GM12878 (cell line): ENCODE measurements around the gene IL32. TPM values are rescaled to one million over a fixed set of nuclear protein-coding genes. Genes with fewer than 3 reads are reported as not detected.

Source experiments
- ATAC-seq: fragments of 200-7000 bp; cut with Tn5 transposase; 3 replicates; pipeline ENCODE4 v1.9.1; 2020; ENCODE audit warnings: mild to moderate bottlenecking, moderate library complexity
- BruUV-seq: library from RNA; stranded (reverse); fragments of 400-500 nt; replicated peaks from 2 replicates; lab custom pipeline; 2021; lab: Mats Ljungman, UMichigan
- CTCF ChIA-PET: fragments of 300-600 bp; sonication (Branson Sonifier 250); formaldehyde crosslinking; extraction: SDS; loops from one replicate; lab custom pipeline; 2021; ENCODE audit warnings: inconsistent platforms; lab: Yijun Ruan, JAX
- POLR2A ChIA-PET: fragments of 350-600 bp; formaldehyde crosslinking; extraction: SDS; loops from one replicate; lab custom pipeline; 2021; ENCODE audit warnings: inconsistent platforms; lab: Charles Lee
- RAD21 ChIA-PET: fragments of 300-600 bp; sonication (Branson Sonifier 250); formaldehyde crosslinking; loops from one replicate; lab custom pipeline; 2023; ENCODE audit warnings: antibody characterized with exemption; ENCODE audit not compliant: unreplicated experiment; lab: Charles Lee
- SMC1A ChIA-PET: fragments of 300-600 bp; sonication (Branson Sonifier 250); formaldehyde crosslinking; loops from one replicate; lab custom pipeline; 2023; ENCODE audit not compliant: unreplicated experiment, uncharacterized antibody; lab: Charles Lee
- DNase-seq: peaks from one replicate; pipeline ENCODE4 v3.0.0-alpha.2; 2011; ENCODE audit warnings: low read depth, low spot score
- FAIRE-seq: peaks from 3 replicates; lab custom pipeline; 2011; peaks lifted over from hg19 to GRCh38; lab: Jason Lieb, UNC
- H2AFZ ChIP-seq: 2 replicates; pipeline ENCODE4 v1.6.0; 2011; ENCODE audit warnings: low read depth, low read length, control low read depth; ENCODE audit not compliant: control insufficient read depth
- H3K27ac ChIP-seq: 2 replicates; pipeline ENCODE4 v1.5.1; 2011; ENCODE audit warnings: control low read depth; ENCODE audit not compliant: control insufficient read depth, insufficient read depth
- H3K27me3 ChIP-seq, 2 experiments: replicated peaks in 1 of 2; 2 replicates each; pipeline versions ENCODE4 v1.6.0 to v1.6.1; 2011; ENCODE audit warnings: low read length in 1 of 2; ENCODE audit not compliant: control insufficient read depth in 2 of 2, insufficient read depth in 2 of 2
- H3K36me3 ChIP-seq, 2 experiments: 2 replicates each; pipeline ENCODE4 v1.5.1; 2011; ENCODE audit warnings: low read length in 1 of 2; ENCODE audit not compliant: control insufficient read depth in 2 of 2, insufficient read depth in 2 of 2
- H3K4me1 ChIP-seq: 2 replicates; pipeline ENCODE4 v1.6.1; 2011; ENCODE audit warnings: mild to moderate bottlenecking, low read length, moderate library complexity, mixed read lengths; ENCODE audit not compliant: control insufficient read depth, insufficient read depth
- H3K4me2 ChIP-seq: 2 replicates; pipeline ENCODE4 v1.6.0; 2011; ENCODE audit warnings: control low read depth; ENCODE audit not compliant: control insufficient read depth, insufficient read depth
- H3K4me3 ChIP-seq: fragments of 200-600 bp; sonication (generic); 2 replicates; pipeline ENCODE4 v1.5.1; 2016
- H3K79me2 ChIP-seq: 2 replicates; pipeline ENCODE4 v1.6.0; 2011; ENCODE audit warnings: low read length; ENCODE audit not compliant: control insufficient read depth, insufficient read depth
- H3K9ac ChIP-seq: 2 replicates; pipeline ENCODE4 v1.8.0; 2011; ENCODE audit warnings: low read length, control low read depth, mixed read lengths; ENCODE audit not compliant: control insufficient read depth, insufficient read depth
- H3K9me3 ChIP-seq: replicated peaks from 3 replicates; pipeline ENCODE4 v1.5.1; 2011; ENCODE audit warnings: mild to moderate bottlenecking, low read length; ENCODE audit not compliant: control insufficient read depth, insufficient read depth
- H4K20me1 ChIP-seq: 2 replicates; pipeline ENCODE4 v1.6.0; 2011; ENCODE audit not compliant: control insufficient read depth, insufficient read depth
- CTCF ChIP-seq, 3 experiments: IDR thresholded peaks in 2 of 3; conservative IDR thresholded peaks in 1 of 3; 2 replicates each; pipeline ENCODE4 v1.5.1; 2011; ENCODE audit warnings: low read depth in 3 of 3, low read length in 3 of 3, mild to moderate bottlenecking in 3 of 3, control low read depth in 2 of 3, moderate library complexity in 2 of 3, inconsistent platforms in 1 of 3, mixed read lengths in 1 of 3; ENCODE audit not compliant: control insufficient read depth in 2 of 3, insufficient read depth in 1 of 3; ENCODE audit errors: extremely low read depth in 1 of 3
- HDGF ChIP-seq: fragments of 450-650 bp; IDR thresholded peaks from 2 replicates; pipeline ENCODE4 v1.6.1; 2016; ENCODE audit warnings: antibody characterized with exemption
- NRF1 ChIP-seq: conservative IDR thresholded peaks from 2 replicates; pipeline ENCODE4 v1.6.1; 2011; ENCODE audit warnings: mild to moderate bottlenecking, low read depth, low read length, improper control_type of control experiment
- WGBS: methylation state at CpG from one replicate; pipeline ENCODE4 v1.1.6; 2016; ENCODE audit warnings: low lambda C conversion rate; ENCODE audit not compliant: insufficient replicate concordance, insufficient coverage; ENCODE audit errors: missing lambda C conversion rate; 5-methylcytosine and 5-hydroxymethylcytosine counted together
- in situ Hi-C: fragments of 300-500 bp; cut with MboI; formaldehyde crosslinking; loops from 9 replicates; pipeline ENCODE4 v1.14.3; 2018; ENCODE audit warnings: mixed read lengths
- intact Hi-C: fragments of 100-400 bp; cut with micrococcal nuclease; formaldehyde crosslinking; loops from one replicate; pipeline ENCODE4 v1.14.2; 2022; ENCODE audit not compliant: unreplicated experiment
- polyA plus RNA-seq, 11 experiments: library from polyadenylated mRNA; depleted of rRNA in 4 of 11; unstranded in 6 of 11; stranded (reverse) in 5 of 11; fragments of >200 nt; fragmentation: Nextera tagmentation in 4 of 11; fragmentation: Illumina TruSeq in 1 of 11; extraction: Ambion mirVana in 4 of 11; extraction: Trizol in 1 of 11; gene quantifications; 1 replicate in 1 of 11; 2 replicates in 10 of 11; pipeline versions ENCODE4 v1.2.1 to v1.2.3, GENCODE V29; 2011 to 2016; ENCODE audit warnings: inconsistent platforms in 2 of 11, missing spikeins in 2 of 11, low read depth in 1 of 11
- total RNA-seq, 4 experiments: library from RNA; depleted of rRNA in 3 of 4; stranded (reverse); fragments of >200 nt in 3 of 4; fragmentation: Illumina TruSeq in 1 of 4; extraction: Trizol in 1 of 4; gene quantifications; 2 replicates each; pipeline versions ENCODE4 v1.2.1 to v1.2.3, GENCODE V29; 2013 to 2021

Gene IL32
- total and polyA plus RNA-seq, 10 of the 15 experiments (the other 5 are each of a cell fraction or from before 2014, with no cell fraction given): 27.0 to 122 (median 55.8) TPM

GRCh38 chr16:3021449-3022207, 43.8 kb upstream of the IL32 start:
- no peak for FAIRE-seq
- SMC1A ChIA-PET: interaction anchor here (1.3 to 10.1 kb wide), 3 partner anchors 16 to 108 kb away, joined by 3 to 91 read pairs (median 3); no protein-coding TSS in a partner anchor
- H3K79me2 ChIP-seq: no peaks in the 10 kb centered on the region
- no peaks in the 10 kb centered on the region for H3K9me3 ChIP-seq
- no peaks in the 10 kb centered on the region for H3K27me3 ChIP-seq
- RAD21 ChIA-PET: interaction anchor here (1.7 to 4.4 kb wide), 5 partner anchors 10 to 37 kb away, joined by 5 to 34 read pairs (median 7); no protein-coding TSS in a partner anchor
- WGBS: 29% methylated on average over 25 of the region's 25 CpGs
- H2AFZ ChIP-seq: peak overlapping the region; percentile 62; the same call in 1 of the 2 replicates
- H3K4me3 ChIP-seq: peak overlapping the region; percentile 73
- H3K36me3 ChIP-seq: peaks cover 0 to 2% of the 10 kb centered on the region in 2 experiments; a peak in 3 of 4 replicates
- in situ Hi-C loops: no loop called here
- peak overlapping the region; percentile 83 for H3K4me2 ChIP-seq
- POLR2A ChIA-PET: interaction anchor here (1.4 to 2.4 kb wide), 2 partner anchors 113 to 129 kb away, joined by 4 to 7 read pairs; partner anchors contain the start of gene ZNF213
- intact Hi-C loops: no loop called here
- peaks cover 25% of the 10 kb centered on the region for H3K4me1 ChIP-seq
- no peak overlapping the region for H3K9ac ChIP-seq
- H3K27ac ChIP-seq: no peak overlapping the region; the same call in 1 of the 2 replicates
- DNase-seq: no peak
- CTCF ChIA-PET: interaction anchor here (0.5 to 18.2 kb wide), 6 partner anchors 7 to 154 kb away, joined by 3 to 421 read pairs (median 6); no protein-coding TSS in a partner anchor
- BruUV-seq: no TSS peak
- no peak for TF ChIP-seq NRF1
- peak; percentile 28 to 49 (median 32); a peak in 5 of 6 replicates for TF ChIP-seq CTCF (IDR thresholded peaks at IDR 0.05 in 2 of 3, conservative IDR thresholded peaks at IDR 0.05 in 1 of 3; ENCODE audit: control insufficient read depth in 2 of 3, extremely low read depth in 1 of 3, insufficient read depth in 1 of 3, low read depth in 3 of 3, low read length in 3 of 3)
- peak; percentile 35 for TF ChIP-seq HDGF
- TF ChIP-seq, all 136 proteins: peak for 2
- no peaks in the 10 kb centered on the region for H4K20me1 ChIP-seq
- ATAC-seq: peak; percentile 66
